ENCODE measurements around the gene CCDC181. TPM values are rescaled to one million over a fixed set of nuclear protein-coding genes. Genes with fewer than 3 reads are reported as not detected.

The CCDC181 gene
- total and polyA plus RNA-seq, 2 experiments from 2014 or later, result not detected

DNA sequence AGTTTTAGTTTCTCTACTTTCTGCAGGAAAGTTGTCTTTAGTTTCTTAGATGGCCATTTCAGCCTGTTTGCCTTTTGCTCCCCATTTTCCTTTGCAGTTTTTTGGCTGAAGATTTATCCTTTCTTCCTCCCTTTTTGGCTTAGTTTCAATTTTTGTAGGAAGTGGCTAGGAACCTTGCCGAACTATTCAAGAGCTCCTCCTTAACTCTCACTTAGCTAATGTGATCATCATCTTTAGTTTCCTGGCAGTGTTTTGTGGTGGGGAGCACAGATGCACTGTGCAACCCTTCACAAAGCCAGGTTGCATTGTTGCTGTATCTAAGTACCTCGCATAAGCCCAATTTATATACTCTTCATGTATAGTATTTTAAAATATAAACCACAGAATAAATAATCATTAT lies 28.8 kb upstream of the CCDC181 start:
- Histone ChIP-seq H3K79me2 (ENCODE audit: insufficient read depth) (no peaks in the 10 kb centered on the region), H3K9me3 (ENCODE audit: low read depth) (peaks cover 6% of the 10 kb centered on the region), H4K20me1 (ENCODE audit: insufficient read depth) (no peaks in the 10 kb centered on the region), H3K27me3 (replicated peaks; ENCODE audit: insufficient read depth) (no peaks in the 10 kb centered on the region), H2AFZ (no peak overlapping the region), H3K27ac (no peak overlapping the region), H3K9me2 (ENCODE audit: insufficient read depth) (no peaks in the 10 kb centered on the region), H3K4me3 (no peak overlapping the region), H3K36me3 (ENCODE audit: low read depth) (no peaks in the 10 kb centered on the region), H3K9ac (no peak overlapping the region), H3K4me2 (ENCODE audit: unreplicated experiment) (no peak overlapping the region), H3F3A (ENCODE audit: insufficient read depth) (no peaks in the 10 kb centered on the region; the same call in 1 of the 2 replicates), H3K4me1 (ENCODE audit: insufficient read depth) (no peaks in the 10 kb centered on the region)
- in situ Hi-C loops (cut with MboI), result no loop called here
- no peak for DNase-seq
- TF ChIP-seq EZH2 (IDR thresholded peaks at IDR 0.05; ENCODE audit: insufficient read depth, poor library complexity, severe bottlenecking), result no peak
- TF ChIP-seq EZH2phosphoT487 (IDR thresholded peaks at IDR 0.05; ENCODE audit: insufficient read depth, low read depth), result no peak
- 82 to 93% methylated on average over 2 of the region's 2 CpGs for whole genome bisulfite sequencing, 2 experiments (ENCODE audit: low coverage in 1 of 2, low lambda C conversion rate in 2 of 2, missing lambda C conversion rate in 2 of 2)

DNA sequence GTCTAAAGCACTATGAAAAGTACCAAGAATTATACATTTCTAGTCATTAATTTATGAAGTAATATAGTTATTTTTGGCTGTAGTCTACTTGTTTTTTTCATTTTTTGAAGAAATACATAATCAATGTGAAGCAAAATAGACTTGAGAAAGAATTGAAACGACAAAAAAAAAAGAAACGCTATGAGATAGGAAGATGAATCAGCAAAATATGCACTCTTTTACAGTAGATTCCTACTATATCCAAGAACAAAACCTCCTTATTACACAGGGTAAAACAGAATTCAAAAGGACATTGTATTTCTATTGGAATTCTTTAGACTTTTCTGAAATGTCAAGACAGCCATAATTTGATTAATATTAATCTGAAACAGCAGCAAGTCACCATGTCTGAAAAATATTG lies 25.6 kb upstream of the CCDC181 start:
- Histone ChIP-seq H3K27me3 (replicated peaks; ENCODE audit: insufficient read depth) (no peaks in the 10 kb centered on the region), H3K4me3 (no peak overlapping the region), H4K20me1 (ENCODE audit: insufficient read depth) (no peaks in the 10 kb centered on the region), H3K36me3 (ENCODE audit: low read depth) (no peaks in the 10 kb centered on the region), H3K79me2 (ENCODE audit: insufficient read depth) (no peaks in the 10 kb centered on the region), H3K27ac (no peak overlapping the region), H3K4me2 (ENCODE audit: unreplicated experiment) (no peak overlapping the region), H3K9me3 (ENCODE audit: low read depth) (peaks cover 5% of the 10 kb centered on the region), H2AFZ (no peak overlapping the region), H3F3A (ENCODE audit: insufficient read depth) (no peaks in the 10 kb centered on the region), H3K9me2 (ENCODE audit: insufficient read depth) (no peaks in the 10 kb centered on the region), H3K4me1 (ENCODE audit: insufficient read depth) (no peaks in the 10 kb centered on the region), H3K9ac (no peak overlapping the region)
- in situ Hi-C loops (cut with MboI), result no loop called here
- DNase-seq, result no peak
- WGBS, 2 experiments (ENCODE audit: low coverage in 1 of 2, low lambda C conversion rate in 2 of 2, missing lambda C conversion rate in 2 of 2), result 79 to 97% methylated on average over 2 of the region's 2 CpGs
- TF ChIP-seq EZH2 (IDR thresholded peaks at IDR 0.05; ENCODE audit: insufficient read depth, poor library complexity, severe bottlenecking), result no peak

DNA sequence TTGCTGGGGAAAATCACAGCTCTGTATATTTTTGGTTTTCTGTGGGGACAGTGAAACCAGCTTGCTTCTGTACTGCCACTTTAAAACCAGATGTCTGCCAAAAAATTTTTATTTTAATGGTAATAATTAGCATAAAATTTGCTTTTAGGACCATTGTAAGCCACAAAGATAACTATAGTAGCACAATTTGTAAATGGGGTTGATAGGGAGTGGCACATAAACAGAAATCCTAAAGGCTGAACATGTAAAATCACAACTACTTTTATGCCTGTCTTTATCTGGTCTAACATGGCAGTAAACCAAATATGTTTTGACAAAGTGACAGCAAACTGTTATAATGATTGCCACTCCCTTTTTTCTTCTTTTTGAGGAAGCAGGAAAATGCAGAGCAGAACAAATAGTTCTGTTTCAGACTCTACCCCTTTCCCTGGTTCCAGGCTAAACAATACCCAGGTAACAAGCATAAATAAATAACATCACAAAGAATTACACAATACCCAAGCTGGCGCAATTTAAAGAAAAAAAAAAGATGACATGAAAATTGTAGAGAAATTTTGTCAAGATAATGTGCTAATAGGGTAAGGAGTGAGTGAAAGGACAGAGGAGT lies 24.0 kb upstream of the CCDC181 start:
- Histone ChIP-seq H3K36me3 (ENCODE audit: low read depth) (no peaks in the 10 kb centered on the region), H3K27me3 (replicated peaks; ENCODE audit: insufficient read depth) (no peaks in the 10 kb centered on the region), H3F3A (ENCODE audit: insufficient read depth) (no peaks in the 10 kb centered on the region), H3K9ac (no peak overlapping the region), H3K4me3 (no peak overlapping the region), H3K9me2 (ENCODE audit: insufficient read depth) (no peaks in the 10 kb centered on the region), H3K4me2 (ENCODE audit: unreplicated experiment) (no peak overlapping the region), H3K27ac (no peak overlapping the region), H3K4me1 (ENCODE audit: insufficient read depth) (no peaks in the 10 kb centered on the region), H3K9me3 (ENCODE audit: low read depth) (no peaks in the 10 kb centered on the region), H3K79me2 (ENCODE audit: insufficient read depth) (no peaks in the 10 kb centered on the region), H2AFZ (no peak overlapping the region), H4K20me1 (ENCODE audit: insufficient read depth) (no peaks in the 10 kb centered on the region)
- TF ChIP-seq EZH2phosphoT487 (IDR thresholded peaks at IDR 0.05; ENCODE audit: insufficient read depth, low read depth) (no peak), EZH2 (IDR thresholded peaks at IDR 0.05; ENCODE audit: insufficient read depth, poor library complexity, severe bottlenecking) (no peak)
- 34 to 67% methylated on average over 1 of the region's 1 CpG for WGBS, 2 experiments (ENCODE audit: low coverage in 1 of 2, low lambda C conversion rate in 2 of 2, missing lambda C conversion rate in 2 of 2)
- in situ Hi-C loops (cut with MboI), result no loop called here
- no peak for DNase-seq

- WGBS, 2 experiments (ENCODE audit: low coverage in 1 of 2, low lambda C conversion rate in 2 of 2, missing lambda C conversion rate in 2 of 2), result 51 to 58% methylated on average over 3 of the region's 3 CpGs
- in situ Hi-C loops (cut with MboI), result no loop called here
- H4K20me1 ChIP-seq (ENCODE audit: insufficient read depth), result no peaks in the 10 kb centered on the region
- H3F3A ChIP-seq (ENCODE audit: insufficient read depth), result no peaks in the 10 kb centered on the region
- no peak overlapping the region for H3K4me3 ChIP-seq
- H3K4me2 ChIP-seq (ENCODE audit: unreplicated experiment), result no peak overlapping the region
- TF ChIP-seq EZH2phosphoT487 (IDR thresholded peaks at IDR 0.05; ENCODE audit: insufficient read depth, low read depth), result no peak
- TF ChIP-seq EZH2 (IDR thresholded peaks at IDR 0.05; ENCODE audit: insufficient read depth, poor library complexity, severe bottlenecking), result no peak
- H3K9ac ChIP-seq, result no peak overlapping the region
- no peak overlapping the region for H3K27ac ChIP-seq
- no peaks in the 10 kb centered on the region for H3K79me2 ChIP-seq (ENCODE audit: insufficient read depth)
- no peaks in the 10 kb centered on the region for H3K9me3 ChIP-seq (ENCODE audit: low read depth)
- H2AFZ ChIP-seq, result no peak overlapping the region
- no peaks in the 10 kb centered on the region for H3K9me2 ChIP-seq (ENCODE audit: insufficient read depth)
- H3K36me3 ChIP-seq (ENCODE audit: low read depth), result no peaks in the 10 kb centered on the region
- H3K27me3 ChIP-seq (replicated peaks; ENCODE audit: insufficient read depth), result no peaks in the 10 kb centered on the region
- no peak for DNase-seq
- H3K4me1 ChIP-seq (ENCODE audit: insufficient read depth), result no peaks in the 10 kb centered on the region
Observed at GRCh38 chr1:169443923-169444322, 16.6 kb upstream of the CCDC181 start.
